Epithelial cell of esophagus (primary cell): ENCODE data around the gene MEPCE.

Experiments used
- DNase-seq: peaks from one replicate; pipeline ENCODE4 v3.0.0; 2010; ENCODE audit warnings: low read depth
- H3K4me3 ChIP-seq: 2 replicates; pipeline ENCODE4 v1.5.1; 2011; ENCODE audit warnings: mild to moderate bottlenecking, low read length, control low read depth
- TF ChIP-seq, protein P1 (sequence below): IDR thresholded peaks from 2 replicates; pipeline ENCODE4 v1.5.1; 2011; ENCODE audit warnings: low read depth, mild to moderate bottlenecking, low read length, control low read depth, inconsistent platforms; ENCODE audit not compliant: insufficient read depth; ENCODE audit errors: missing control alignments

Gene MEPCE

DNA sequence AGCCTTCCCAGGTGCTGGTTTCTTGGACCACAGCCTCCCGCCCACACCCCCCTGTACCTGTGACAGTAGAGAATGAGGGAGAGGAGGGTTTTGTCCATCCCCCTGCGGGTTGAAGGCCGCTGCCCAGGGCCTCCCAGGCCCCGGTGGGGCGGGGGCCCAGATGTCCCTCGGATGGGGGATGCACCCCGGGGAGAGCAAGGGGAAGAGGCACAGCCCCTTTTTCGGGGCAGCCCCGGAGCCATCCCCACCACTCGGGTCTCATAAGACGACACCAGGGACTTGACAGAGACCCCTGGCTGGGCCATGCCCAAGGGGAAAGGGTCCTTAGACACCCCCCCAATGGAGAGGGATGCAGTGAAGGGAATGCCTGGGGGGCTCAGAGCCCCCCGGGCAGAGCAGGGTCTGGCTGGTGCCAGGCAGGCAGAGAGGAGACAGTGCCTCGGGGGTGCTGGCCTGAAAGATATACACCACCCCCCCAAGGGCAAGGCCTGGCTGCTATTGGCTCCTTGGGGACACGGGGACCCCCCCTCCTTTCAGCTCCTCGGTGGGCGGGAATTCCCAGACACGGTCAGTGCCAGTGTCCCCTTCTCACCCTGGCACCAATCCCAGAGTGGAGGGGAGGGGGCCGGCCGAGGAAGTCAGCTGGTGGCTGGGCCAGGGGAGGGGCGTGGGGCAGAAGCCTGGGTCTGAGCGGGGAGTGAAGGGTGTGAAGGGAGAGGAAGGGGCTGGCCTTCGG lies 38.2 kb downstream of the MEPCE start:
- TF ChIP-seq, protein P1, sequence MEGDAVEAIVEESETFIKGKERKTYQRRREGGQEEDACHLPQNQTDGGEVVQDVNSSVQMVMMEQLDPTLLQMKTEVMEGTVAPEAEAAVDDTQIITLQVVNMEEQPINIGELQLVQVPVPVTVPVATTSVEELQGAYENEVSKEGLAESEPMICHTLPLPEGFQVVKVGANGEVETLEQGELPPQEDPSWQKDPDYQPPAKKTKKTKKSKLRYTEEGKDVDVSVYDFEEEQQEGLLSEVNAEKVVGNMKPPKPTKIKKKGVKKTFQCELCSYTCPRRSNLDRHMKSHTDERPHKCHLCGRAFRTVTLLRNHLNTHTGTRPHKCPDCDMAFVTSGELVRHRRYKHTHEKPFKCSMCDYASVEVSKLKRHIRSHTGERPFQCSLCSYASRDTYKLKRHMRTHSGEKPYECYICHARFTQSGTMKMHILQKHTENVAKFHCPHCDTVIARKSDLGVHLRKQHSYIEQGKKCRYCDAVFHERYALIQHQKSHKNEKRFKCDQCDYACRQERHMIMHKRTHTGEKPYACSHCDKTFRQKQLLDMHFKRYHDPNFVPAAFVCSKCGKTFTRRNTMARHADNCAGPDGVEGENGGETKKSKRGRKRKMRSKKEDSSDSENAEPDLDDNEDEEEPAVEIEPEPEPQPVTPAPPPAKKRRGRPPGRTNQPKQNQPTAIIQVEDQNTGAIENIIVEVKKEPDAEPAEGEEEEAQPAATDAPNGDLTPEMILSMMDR = no peak
- no peak overlapping the region for H3K4me3 ChIP-seq
- no peak for DNase-seq

DNA sequence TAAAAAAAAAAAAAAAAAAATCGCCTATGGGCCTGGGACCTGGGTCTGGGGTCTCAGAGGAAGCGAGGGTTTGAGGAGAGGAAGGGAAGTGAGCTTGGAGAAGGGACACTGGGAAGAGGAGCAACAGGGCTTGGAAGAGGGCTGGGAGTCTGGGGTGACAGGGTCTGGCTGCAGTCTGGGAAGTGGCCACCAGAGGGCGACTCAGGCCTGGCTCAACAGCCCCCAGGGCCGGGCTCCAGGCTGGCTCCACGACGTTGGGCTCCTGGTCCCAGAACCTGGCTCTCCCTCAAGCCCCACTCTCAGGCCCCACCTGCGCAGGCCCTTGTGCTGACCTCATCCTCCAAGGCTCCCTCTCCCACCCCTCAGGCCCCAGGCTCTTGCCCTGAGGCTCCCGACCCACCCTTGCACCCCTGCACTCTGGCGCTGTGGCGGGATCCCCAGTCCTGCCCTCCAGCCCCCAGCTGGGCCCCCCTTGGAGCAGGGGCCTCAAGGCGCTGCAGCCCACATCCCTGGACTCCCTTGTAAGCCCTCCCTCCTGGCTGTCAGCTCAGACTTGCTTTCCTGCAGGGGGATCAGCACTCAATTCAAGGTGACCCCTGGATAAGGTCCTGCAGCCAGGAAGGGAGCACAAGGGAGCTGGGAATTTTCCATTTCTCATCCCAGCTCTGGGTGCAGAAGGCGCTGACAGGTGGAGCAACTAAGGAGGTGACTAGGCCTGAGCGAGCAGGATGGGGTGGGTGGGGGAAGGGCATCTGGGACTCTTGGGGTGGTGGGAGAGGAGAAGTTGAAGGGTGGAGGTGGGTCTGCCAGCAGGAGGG lies 39.8 kb downstream of the MEPCE start:
- TF ChIP-seq, protein P1 = peak; percentile 90
- H3K4me3 ChIP-seq = no peak overlapping the region
- peak; percentile 73 for DNase-seq

DNA sequence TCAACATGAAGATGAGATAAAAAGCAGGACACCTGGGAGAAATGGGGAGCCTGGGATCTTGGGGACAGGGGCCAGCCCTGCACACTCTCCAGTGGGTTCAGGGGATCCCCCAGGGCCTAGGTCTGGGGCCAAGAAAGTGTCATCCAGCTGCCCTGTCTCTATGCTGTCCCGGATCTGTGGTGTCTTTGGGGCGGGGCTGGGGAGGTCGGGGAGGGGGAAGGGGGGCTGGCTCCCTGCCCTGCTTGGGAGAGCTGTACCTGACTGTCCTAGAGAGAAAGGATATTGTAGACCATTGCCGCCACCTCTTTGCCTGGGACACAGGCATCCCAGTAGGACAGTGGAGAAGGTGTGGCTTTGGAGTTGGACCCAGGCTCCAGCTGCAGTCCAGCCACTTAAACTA lies 41.4 kb downstream of the MEPCE start:
- TF ChIP-seq, protein P1 = no peak
- no peak for DNase-seq
- no peak overlapping the region for H3K4me3 ChIP-seq

DNA sequence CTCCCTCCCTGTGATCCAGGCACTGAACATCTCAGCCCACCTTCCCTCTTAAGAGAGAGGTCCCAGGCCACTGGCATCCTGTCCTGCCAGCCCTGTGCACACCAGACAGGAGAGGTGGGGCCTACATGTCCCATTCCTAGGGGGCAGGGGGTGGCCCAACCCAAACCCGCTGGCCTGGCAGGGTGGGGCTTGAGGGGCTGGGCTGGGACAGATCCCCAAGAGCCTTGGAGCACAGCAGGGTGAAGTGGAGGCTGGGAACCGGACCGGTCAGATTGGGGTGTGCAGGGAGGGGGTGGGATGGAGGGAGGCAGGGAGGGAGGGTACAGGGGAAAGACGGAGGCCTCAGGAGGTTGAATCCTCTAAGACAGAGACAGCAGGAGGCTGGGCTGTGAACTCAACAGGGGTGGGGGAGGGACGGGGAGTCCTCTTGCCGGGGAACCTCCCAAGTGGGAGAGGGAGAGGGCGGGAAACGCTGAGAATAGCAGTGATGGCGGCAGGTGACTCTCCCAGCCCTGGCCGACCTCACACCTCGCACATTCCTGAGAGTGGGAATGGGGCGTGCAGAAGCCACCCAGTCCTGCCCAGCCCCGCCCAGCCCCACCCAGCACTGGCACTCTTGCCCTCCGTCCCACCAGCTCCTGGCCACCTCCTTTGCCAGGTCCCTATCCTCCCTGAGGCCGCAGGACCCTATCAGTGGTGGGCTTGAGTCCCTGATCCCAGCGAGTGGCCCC lies 42.7 kb downstream of the MEPCE start:
- no peak for DNase-seq
- H3K4me3 ChIP-seq = no peak overlapping the region

DNA sequence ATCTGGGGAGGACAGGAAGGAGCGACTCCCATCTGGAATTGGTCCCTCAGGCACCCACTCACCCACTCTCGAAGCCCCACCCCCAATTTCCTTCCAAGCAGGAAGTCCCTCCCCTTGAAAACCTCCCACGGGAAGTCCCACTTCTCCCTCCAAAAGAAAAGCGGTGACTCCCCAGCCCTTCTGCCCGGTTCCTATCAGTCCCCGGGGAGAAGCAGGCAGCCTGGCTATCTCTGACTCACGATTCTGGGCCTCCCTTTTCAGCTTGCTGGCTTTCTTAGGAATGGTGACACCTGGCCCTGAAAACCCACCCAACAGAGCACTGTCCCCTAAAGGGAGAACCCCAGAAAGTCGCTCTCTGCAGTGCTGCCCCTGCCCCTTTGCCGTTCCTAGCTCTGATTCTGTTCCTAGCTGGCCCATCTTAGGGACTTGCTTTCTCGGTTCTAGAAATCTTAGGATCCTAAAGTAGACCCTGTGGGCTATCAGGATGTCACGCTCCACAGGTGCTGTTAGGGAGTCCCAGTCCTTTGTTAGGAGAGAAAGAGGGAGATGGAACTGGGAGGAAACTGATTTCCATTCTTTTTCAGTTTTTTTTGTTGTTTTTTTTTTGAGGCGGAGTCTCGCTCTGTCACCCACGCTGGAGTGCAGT lies 43.3 kb downstream of the MEPCE start:
- peak; percentile 47 for DNase-seq
- TF ChIP-seq, protein P1 = no peak
- no peak overlapping the region for H3K4me3 ChIP-seq

More for the DNA sequence above, 42.7 kb downstream of the MEPCE start:
- TF ChIP-seq, protein P1 = no peak

DNA sequence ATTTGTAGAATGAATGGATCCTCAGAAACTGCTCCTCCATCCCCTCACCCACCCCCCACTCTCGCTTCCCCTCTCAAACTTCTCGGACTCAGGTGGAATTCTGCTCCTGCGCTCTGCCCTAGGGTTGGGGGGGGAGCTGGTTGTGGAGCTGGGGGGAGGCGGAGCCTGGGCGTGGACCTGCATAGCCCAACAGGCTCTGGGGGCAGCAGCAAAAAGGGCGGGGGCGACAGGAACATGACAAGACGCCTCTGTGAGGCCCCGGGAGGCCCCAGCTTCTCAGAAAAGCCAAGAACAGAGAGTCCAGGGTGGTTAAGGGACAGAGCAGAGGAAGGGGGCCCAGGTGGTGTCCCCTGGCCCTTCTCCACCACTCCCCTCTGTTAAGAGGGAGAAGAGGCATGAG lies 45.9 kb downstream of the MEPCE start:
- no peak for DNase-seq
- TF ChIP-seq, protein P1 = no peak
- H3K4me3 ChIP-seq = no peak overlapping the region
